GM21619 (cell line): ENCODE results near the gene LARP7.
"Not testable (repeated sequence)": the region's sequence is repeated elsewhere in the genome, so short reads cannot be mapped to it uniquely, and the experiment has no call there.

Experiments used
- ATAC-seq: cut with Tn5 transposase; IDR thresholded peaks from one replicate; pipeline ENCODE4 v1.9.1; 2021; ENCODE audit not compliant: unreplicated experiment

The LARP7 gene

GRCh38 chr4:112649055-112649408 lies 12.1 kb downstream of the LARP7 start:
- no peak for ATAC-seq

GRCh38 chr4:112650332-112650731 lies 13.4 kb downstream of the LARP7 start:
- ATAC-seq = no peak

- ATAC-seq = no peak
Observed at GRCh38 chr4:112651641-112652040, 14.7 kb downstream of the LARP7 start.

- no peak for ATAC-seq
Observed at GRCh38 chr4:112652216-112652615, 15.3 kb downstream of the LARP7 start.

- no peak for ATAC-seq
Observed at GRCh38 chr4:112655270-112655669, 18.3 kb downstream of the LARP7 start.

- ATAC-seq = not testable (repeated sequence)
Observed at GRCh38 chr4:112656115-112656514, 19.2 kb downstream of the LARP7 start.

- no peak for ATAC-seq
Observed at GRCh38 chr4:112664611-112665010, 27.7 kb downstream of the LARP7 start.

- no peak for ATAC-seq
Observed at GRCh38 chr4:112668131-112668530, 31.2 kb downstream of the LARP7 start.

GRCh38 chr4:112673076-112673475 lies 36.1 kb downstream of the LARP7 start:
- no peak for ATAC-seq

GRCh38 chr4:112673686-112674085 lies 36.7 kb downstream of the LARP7 start:
- ATAC-seq = no peak

GRCh38 chr4:112674376-112674775 lies 37.4 kb downstream of the LARP7 start:
- no peak for ATAC-seq

GRCh38 chr4:112677519-112678091 lies 40.7 kb downstream of the LARP7 start:
- ATAC-seq = no peak

GRCh38 chr4:112680996-112681395 lies 44.1 kb downstream of the LARP7 start:
- no peak for ATAC-seq

- ATAC-seq = no peak
Observed at GRCh38 chr4:112693507-112693906, 56.6 kb downstream of the LARP7 start.

- ATAC-seq = no peak
Observed at GRCh38 chr4:112700679-112701078, 63.7 kb downstream of the LARP7 start.

- ATAC-seq = no peak
Observed at GRCh38 chr4:112702892-112703291, 65.9 kb downstream of the LARP7 start.

- no peak for ATAC-seq
Observed at GRCh38 chr4:112704322-112704721, 67.4 kb downstream of the LARP7 start.

- ATAC-seq = peak; percentile 9
Observed at GRCh38 chr4:112704991-112705845, 68.3 kb downstream of the LARP7 start.

- peak; percentile 52 for ATAC-seq
Observed at GRCh38 chr4:112705891-112706839, 69.2 kb downstream of the LARP7 start.

- no peak for ATAC-seq
Observed at GRCh38 chr4:112706840-112707207, 69.9 kb downstream of the LARP7 start.
